ENCODE measurements around the gene ATP5F1E. TPM values are rescaled to one million over a fixed set of nuclear protein-coding genes. Genes with fewer than 3 reads are reported as not detected.

Gene ATP5F1E
- total and polyA plus RNA-seq, 9 of the 15 experiments (the other 6 are each of a cell fraction or from before 2014, with no cell fraction given): 60.3 to 162 (median 113) TPM

- TF ChIP-seq ETV6 (IDR thresholded peaks at IDR 0.05; ENCODE audit: borderline replicate concordance in 1 of 2, low read depth in 2 of 2, low read length in 1 of 2) (no peak), ETV6 (CRISPR knock-in tag; IDR thresholded peaks at IDR 0.05; ENCODE audit: borderline replicate concordance) (no peak), NR2F6 (CRISPR knock-in tag; IDR thresholded peaks at IDR 0.05) (no peak), PRDM10 (IDR thresholded peaks at IDR 0.05; ENCODE audit: partially characterized antibody) (no peak), ARID1B (IDR thresholded peaks at IDR 0.05) (peak; percentile 46; the same call in 1 of the 2 replicates), SMAD2 (IDR thresholded peaks at IDR 0.05; ENCODE audit: low read depth, low read length) (no peak), CBFB (CRISPR knock-in tag; IDR thresholded peaks at IDR 0.05) (no peak), LEF1 (IDR thresholded peaks at IDR 0.05) (peak; percentile 75; the same call in 1 of the 2 replicates), MEF2D (tag; conservative IDR thresholded peaks at IDR 0.05; ENCODE audit: low read depth) (peak; percentile 30; the same call in 1 of the 2 replicates), CBFA2T3 (IDR thresholded peaks at IDR 0.05) (peak; percentile 66), ZEB2 (IDR thresholded peaks at IDR 0.05) (peak; percentile 77), SMARCA4 (IDR thresholded peaks at IDR 0.05) (0 out of 2 replicates have a peak, but pooled peaks have one; percentile 17), RFX7 (CRISPR knock-in tag; IDR thresholded peaks at IDR 0.05) (no peak), ZNF12 (CRISPR knock-in tag; IDR thresholded peaks at IDR 0.05) (no peak), NCOR1 (IDR thresholded peaks at IDR 0.05) (peak; percentile 9; the same call in 1 of the 2 replicates), ZNF609 (CRISPR knock-in tag; IDR thresholded peaks at IDR 0.05; ENCODE audit: borderline replicate concordance) (no peak), PTTG1 (tag; IDR thresholded peaks at IDR 0.05; ENCODE audit: low read depth) (no peak), ZNF3 (CRISPR knock-in tag; IDR thresholded peaks at IDR 0.05) (no peak), RBM39 (optimal IDR thresholded peaks at IDR 0.05; ENCODE audit: low read depth, low read length) (no peak), NFATC3 (IDR thresholded peaks at IDR 0.05) (no peak), MTA3 (IDR thresholded peaks at IDR 0.05; ENCODE audit: borderline replicate concordance) (no peak), DLX4 (CRISPR knock-in tag; IDR thresholded peaks at IDR 0.05) (no peak)
These were observed 16.0 kb upstream of the ATP5F1E start (continued) for GRCh38 chr20:59047938-59048680.
